Transverse colon (tissue), 4 donors: ENCODE measurements around the gene TXLNG.

Source experiments
- CTCF ChIP-seq, 5 experiments: fragments of 200-600 bp in 3 of 5; fragments of 450-650 bp in 2 of 5; sonication (generic) in 3 of 5; IDR thresholded peaks; 1 replicate in 2 of 5; 2 replicates in 3 of 5; pipeline ENCODE4 v1.5.1; 2016 to 2017; ENCODE audit warnings: antibody characterized with exemption in 5 of 5, inconsistent platforms in 3 of 5, mild to moderate bottlenecking in 2 of 5, moderate library complexity in 1 of 5
- EP300 ChIP-seq: sonication (generic); formaldehyde crosslinking; IDR thresholded peaks from one replicate; pipeline ENCODE4 v1.6.1; 2017; ENCODE audit warnings: antibody characterized with exemption, low read depth
- POLR2A ChIP-seq: fragments of 450-650 bp; IDR thresholded peaks from one replicate; pipeline ENCODE4 v1.6.1; 2016; ENCODE audit warnings: antibody characterized with exemption, mild to moderate bottlenecking, moderate library complexity
- POLR2AphosphoS5 ChIP-seq, 3 donors: sonication (generic); formaldehyde crosslinking; IDR thresholded peaks; one replicate each; pipeline ENCODE4 v1.6.1; 2016; ENCODE audit warnings: antibody characterized with exemption in 3 of 3

- TF ChIP-seq CTCF (IDR thresholded peaks at IDR 0.05) = no peak
- TF ChIP-seq POLR2AphosphoS5 (IDR thresholded peaks at IDR 0.05) = no peak
- TF ChIP-seq POLR2A = no peak
- TF ChIP-seq EP300 = no peak
Observed at GRCh38 chrX:16832301-16832700, 46.0 kb downstream of the TXLNG start.
